SU-DHL-6 (cell line): ENCODE results near the gene ZBED5.

Experiments used
- H2AFZ ChIP-seq: fragments of 200-600 bp; sonication (generic); 2 replicates; pipeline ENCODE4 v1.6.1; 2014; ENCODE audit warnings: low read depth, mild to moderate bottlenecking, moderate library complexity, mixed read lengths, antibody characterized with exemption, low read length; ENCODE audit not compliant: severe bottlenecking
- H3F3A ChIP-seq: fragments of 200-600 bp; shearing (Covaris generic); 2 replicates; pipeline ENCODE4 v1.6.0; 2016; ENCODE audit warnings: antibody characterized with exemption, mild to moderate bottlenecking; ENCODE audit not compliant: insufficient read depth
- H3K27ac ChIP-seq: fragments of 200-600 bp; sonication (generic); 2 replicates; pipeline ENCODE4 v1.5.1; 2016; ENCODE audit warnings: low read depth, mild to moderate bottlenecking, low read length, moderate library complexity, mixed read lengths
- H3K27me3 ChIP-seq: fragments of 200-600 bp; sonication (generic), shearing (Covaris generic); 2 replicates; pipeline ENCODE4 v1.6.0; 2014; ENCODE audit warnings: mild to moderate bottlenecking, low read length
- H3K36me3 ChIP-seq: fragments of 200-600 bp; sonication (generic); 2 replicates; pipeline ENCODE4 v1.6.1; 2014; ENCODE audit warnings: mild to moderate bottlenecking, low read length, mixed read lengths
- H3K4me2 ChIP-seq: fragments of 300-600, 200-600 bp; shearing (Covaris generic), sonication (generic); 2 replicates; pipeline ENCODE4 v1.6.0; 2014; ENCODE audit warnings: low read length, low read depth, mild to moderate bottlenecking; ENCODE audit not compliant: poor library complexity, severe bottlenecking
- H3K4me3 ChIP-seq: fragments of 200-600 bp; sonication (generic); 2 replicates; pipeline ENCODE4 v1.5.1; 2014; ENCODE audit warnings: antibody characterized with exemption, low read length, mild to moderate bottlenecking, mixed read lengths; ENCODE audit not compliant: insufficient read depth, poor library complexity, severe bottlenecking
- H3K79me2 ChIP-seq: fragments of 200-600 bp; sonication (generic); 2 replicates; pipeline ENCODE4 v1.6.1; 2014; ENCODE audit warnings: mild to moderate bottlenecking, low read length, moderate library complexity; ENCODE audit not compliant: insufficient read depth
- H3K9ac ChIP-seq: fragments of 200-600 bp; sonication (generic); 2 replicates; pipeline ENCODE4 v1.7.0; 2014; ENCODE audit warnings: mild to moderate bottlenecking, low read length
- H3K9me2 ChIP-seq: fragments of 200-600 bp; sonication (generic); replicated peaks from 2 replicates; pipeline ENCODE4 v1.6.1; 2014; ENCODE audit warnings: low read length; ENCODE audit not compliant: insufficient read depth
- H3K9me3 ChIP-seq: fragments of 200-600 bp; sonication (generic); 2 replicates; pipeline ENCODE4 v1.6.1; 2014; ENCODE audit warnings: low read length, mixed read lengths; ENCODE audit not compliant: insufficient read depth
- H4K20me1 ChIP-seq: fragments of 200-600 bp; sonication (generic); 2 replicates; pipeline ENCODE4 v1.6.1; 2014; ENCODE audit warnings: low read depth, mild to moderate bottlenecking, antibody characterized with exemption, low read length, moderate library complexity, mixed read lengths
- CTCF ChIP-seq: fragments of 200-600 bp; sonication (generic); IDR thresholded peaks from one replicate; pipeline ENCODE4 v1.5.1; 2017; ENCODE audit warnings: antibody characterized with exemption, mild to moderate bottlenecking, low read length, moderate library complexity; ENCODE audit not compliant: insufficient read depth, poor library complexity, severe bottlenecking
- EZH2phosphoT487 ChIP-seq: fragments of 200-600 bp; sonication (generic), shearing (Covaris generic); conservative IDR thresholded peaks from 2 replicates; pipeline ENCODE4 v1.6.1; 2018; ENCODE audit warnings: mild to moderate bottlenecking, antibody characterized with exemption, low read length, moderate library complexity, mixed read lengths

Gene ZBED5

GRCh38 chr11:10845589-10845988 is 12.3 kb downstream of the ZBED5 start:
- Histone ChIP-seq H3K4me2 (no peak overlapping the region), H3K27me3 (no peaks in the 10 kb centered on the region), H3K9me2 (no peaks in the 10 kb centered on the region), H3K36me3 (no peaks in the 10 kb centered on the region), H4K20me1 (no peaks in the 10 kb centered on the region), H3K9ac (no peak overlapping the region), H3F3A (no peaks in the 10 kb centered on the region), H3K79me2 (no peaks in the 10 kb centered on the region), H3K4me3 (no peak overlapping the region), H3K9me3 (no peaks in the 10 kb centered on the region), H3K27ac (no peak overlapping the region), H2AFZ (no peak overlapping the region)
- TF ChIP-seq CTCF = no peak
- no peak for TF ChIP-seq EZH2phosphoT487

- no peaks in the 10 kb centered on the region for H4K20me1 ChIP-seq
- no peaks in the 10 kb centered on the region for H3K9me2 ChIP-seq
- no peak for TF ChIP-seq EZH2phosphoT487
- no peak for TF ChIP-seq CTCF
- no peaks in the 10 kb centered on the region for H3K79me2 ChIP-seq
- no peaks in the 10 kb centered on the region for H3F3A ChIP-seq
- no peak overlapping the region for H3K27ac ChIP-seq
- H3K9me3 ChIP-seq = no peaks in the 10 kb centered on the region
- H3K4me2 ChIP-seq = no peak overlapping the region
- no peak overlapping the region for H2AFZ ChIP-seq
- no peaks in the 10 kb centered on the region for H3K27me3 ChIP-seq
- H3K4me3 ChIP-seq = no peak overlapping the region
- no peaks in the 10 kb centered on the region for H3K36me3 ChIP-seq
- H3K9ac ChIP-seq = no peak overlapping the region
These were observed 13.1 kb downstream of the ZBED5 start for GRCh38 chr11:10844796-10845195.

GRCh38 chr11:10844356-10844755 is 13.5 kb downstream of the ZBED5 start:
- Histone ChIP-seq H3K9me3 (no peaks in the 10 kb centered on the region), H3F3A (no peaks in the 10 kb centered on the region), H4K20me1 (no peaks in the 10 kb centered on the region), H3K27me3 (no peaks in the 10 kb centered on the region), H3K4me3 (no peak overlapping the region), H2AFZ (no peak overlapping the region), H3K4me2 (no peak overlapping the region), H3K9ac (no peak overlapping the region), H3K79me2 (no peaks in the 10 kb centered on the region), H3K9me2 (no peaks in the 10 kb centered on the region), H3K27ac (no peak overlapping the region), H3K36me3 (no peaks in the 10 kb centered on the region)
- TF ChIP-seq EZH2phosphoT487 (no peak), CTCF (no peak)
